HTR-8/SVneo (cell line): ENCODE data around the gene TP53BP2.

Experiments used
- DNase-seq: peaks from one replicate; pipeline ENCODE4 v3.0.0; 2011; ENCODE audit warnings: low spot score, mixed read lengths; ENCODE audit not compliant: insufficient read length
- FAIRE-seq: peaks from 2 replicates; lab custom pipeline; 2011; peaks lifted over from hg19 to GRCh38; lab: Jason Lieb, UNC

The TP53BP2 gene

DNA sequence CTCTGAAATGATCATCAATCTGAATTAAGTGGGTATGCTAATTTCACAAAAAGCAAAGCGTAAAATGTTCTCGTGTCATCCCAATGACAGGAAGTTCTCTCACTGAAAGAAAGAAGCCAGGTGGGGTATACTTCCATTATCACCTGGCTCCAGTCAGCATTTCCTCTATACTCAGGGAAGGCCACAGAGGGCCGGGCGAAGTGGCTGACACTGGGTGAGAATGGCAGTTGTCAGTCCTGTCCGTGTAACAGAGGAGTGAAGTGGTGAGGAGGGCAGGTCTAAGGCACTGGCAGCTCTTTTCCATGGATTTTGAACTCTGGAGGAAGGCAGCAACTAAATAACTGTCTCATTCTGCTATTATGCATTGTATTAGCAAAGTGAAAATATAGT is 73.0 kb downstream of the TP53BP2 start:
- DNase-seq (no peak), FAIRE-seq (no peak)

GRCh38 chr1:223771814-223772770 is 73.7 kb downstream of the TP53BP2 start:
- no peak for FAIRE-seq
- DNase-seq = peak; percentile 77

DNA sequence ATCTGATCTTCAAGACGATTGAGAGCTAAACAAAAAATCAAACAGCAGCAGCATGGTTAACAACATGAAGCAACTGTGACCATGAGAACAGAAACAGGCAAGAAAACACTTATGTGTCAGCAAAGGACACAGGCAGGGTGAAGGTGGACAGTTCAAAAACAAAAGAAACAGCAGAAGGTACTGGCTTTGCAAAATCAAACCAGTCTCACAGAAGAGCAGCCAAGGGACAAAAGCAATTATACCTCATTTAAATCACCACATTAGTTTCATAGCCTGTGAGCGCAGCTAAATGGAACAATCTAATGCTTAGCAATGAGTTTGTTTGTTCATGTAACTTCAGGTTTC is 74.3 kb downstream of the TP53BP2 start:
- DNase-seq (no peak), FAIRE-seq (no peak)

GRCh38 chr1:223770621-223771315 is 75.0 kb downstream of the TP53BP2 start:
- DNase-seq (no peak), FAIRE-seq (no peak)

DNA sequence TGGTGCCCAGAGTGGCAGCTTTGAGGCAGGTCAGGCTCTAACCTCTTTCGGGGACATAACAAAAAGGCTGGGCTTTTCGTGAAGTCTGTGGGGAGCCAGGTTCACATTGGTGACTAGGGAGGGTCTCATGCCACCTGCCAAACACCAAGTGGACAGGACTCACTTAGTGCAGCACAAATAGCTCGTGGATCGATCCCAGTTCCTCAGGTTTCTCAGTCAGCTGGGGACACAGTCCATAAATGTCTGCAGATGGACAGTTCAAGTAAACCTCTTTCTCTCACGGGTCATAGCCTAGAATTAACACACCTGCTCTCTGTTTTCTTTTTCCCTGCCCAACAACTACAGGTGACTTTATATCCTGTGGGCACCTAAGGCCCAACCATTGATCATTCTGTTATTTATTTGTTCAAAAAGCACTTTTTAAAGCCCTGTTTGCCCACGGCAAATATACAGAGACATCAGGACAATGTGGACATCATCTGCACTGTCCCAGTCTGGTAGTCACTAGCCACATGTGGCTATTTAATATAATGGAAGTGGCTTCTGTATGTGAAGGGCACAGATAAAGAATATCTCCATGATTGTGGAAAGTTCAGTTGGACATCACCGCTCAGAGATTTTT is 79.9 kb downstream of the TP53BP2 start:
- DNase-seq (no peak), FAIRE-seq (no peak)

- DNase-seq = no peak
- no peak for FAIRE-seq
These were observed 80.6 kb downstream of the TP53BP2 start for GRCh38 chr1:223765036-223765718.

DNA sequence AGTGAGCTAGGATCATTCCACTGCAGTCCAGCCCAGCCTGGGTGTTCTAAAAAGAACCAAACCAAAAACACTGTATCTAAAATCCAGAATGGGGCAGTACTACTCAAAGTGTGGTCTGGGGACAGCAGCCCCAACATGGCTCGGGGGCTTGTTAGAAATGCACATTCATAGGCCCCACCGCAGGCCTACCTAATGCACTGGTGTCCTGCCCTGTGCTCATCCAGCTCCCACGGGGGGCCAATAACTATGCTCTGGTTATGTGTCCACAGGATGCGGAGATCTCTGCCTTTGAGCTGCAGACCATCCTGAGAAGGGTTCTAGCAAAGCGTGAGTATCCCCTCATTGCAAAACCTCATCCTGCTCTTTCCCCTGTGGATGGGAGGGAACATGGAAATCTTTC is 81.9 kb downstream of the TP53BP2 start:
- no peak for DNase-seq
- FAIRE-seq = no peak

- DNase-seq (no peak), FAIRE-seq (no peak)
These were observed 82.5 kb downstream of the TP53BP2 start for GRCh38 chr1:223763251-223763650.

DNA sequence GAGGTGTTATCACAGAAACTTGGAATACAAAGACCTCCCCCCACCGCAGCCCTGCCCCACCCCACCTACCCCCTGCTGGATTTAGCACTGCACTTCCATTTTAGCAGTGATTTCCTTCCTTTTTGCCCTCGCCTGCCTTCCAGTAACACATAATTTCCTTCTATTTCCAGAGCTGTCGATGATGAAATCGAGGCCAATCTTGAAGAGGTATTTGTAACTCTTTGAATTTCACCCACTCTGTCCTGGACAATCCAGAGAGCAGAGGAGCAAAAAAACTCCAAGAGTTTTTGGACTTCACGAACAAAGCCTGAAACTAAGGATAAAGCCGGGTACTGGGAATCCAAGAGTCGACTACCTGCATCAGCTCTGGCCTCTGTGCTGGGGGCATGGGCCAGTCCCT is 84.3 kb downstream of the TP53BP2 start:
- DNase-seq (no peak), FAIRE-seq (no peak)

- no peak for DNase-seq
- no peak for FAIRE-seq
These were observed 84.9 kb downstream of the TP53BP2 start for GRCh38 chr1:223760833-223761232.

DNA sequence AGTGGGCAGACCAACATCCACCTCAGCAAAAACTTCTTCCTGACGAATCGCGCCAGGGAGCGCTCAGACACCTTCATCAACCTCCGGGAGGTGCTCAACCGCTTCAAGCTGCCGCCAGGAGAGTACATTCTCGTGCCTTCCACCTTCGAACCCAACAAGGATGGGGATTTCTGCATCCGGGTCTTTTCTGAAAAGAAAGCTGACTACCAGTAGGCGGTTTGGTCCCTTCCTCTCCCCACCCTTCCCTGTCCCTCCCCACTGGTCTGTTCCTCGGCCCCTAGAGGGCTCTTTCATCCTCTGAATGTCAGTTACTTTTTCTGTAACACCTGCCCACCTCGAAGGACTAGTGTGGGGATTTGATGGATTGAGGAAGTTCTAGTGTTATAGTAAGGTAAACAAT is 86.5 kb downstream of the TP53BP2 start:
- FAIRE-seq (no peak), DNase-seq (no peak)

DNA sequence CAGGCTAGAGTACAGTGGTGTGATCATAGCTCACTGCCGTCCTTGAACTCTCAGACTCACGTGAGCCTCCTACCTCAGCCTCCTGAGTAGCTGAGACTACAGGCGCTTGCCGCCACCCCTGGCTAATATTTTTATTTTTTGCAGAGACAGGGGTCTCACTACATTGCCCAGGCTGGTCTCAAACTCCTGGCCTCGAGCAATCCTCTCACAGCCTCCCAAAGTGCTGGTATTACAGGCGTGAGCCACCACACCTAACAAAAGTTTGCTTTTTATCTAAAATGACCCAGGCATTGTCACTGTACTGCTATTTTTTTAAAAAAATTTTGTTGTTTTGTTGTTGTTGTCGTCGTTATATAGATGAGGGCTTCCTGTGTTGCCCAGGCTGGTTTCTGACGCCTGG is 87.0 kb downstream of the TP53BP2 start:
- FAIRE-seq (no peak), DNase-seq (no peak)

DNA sequence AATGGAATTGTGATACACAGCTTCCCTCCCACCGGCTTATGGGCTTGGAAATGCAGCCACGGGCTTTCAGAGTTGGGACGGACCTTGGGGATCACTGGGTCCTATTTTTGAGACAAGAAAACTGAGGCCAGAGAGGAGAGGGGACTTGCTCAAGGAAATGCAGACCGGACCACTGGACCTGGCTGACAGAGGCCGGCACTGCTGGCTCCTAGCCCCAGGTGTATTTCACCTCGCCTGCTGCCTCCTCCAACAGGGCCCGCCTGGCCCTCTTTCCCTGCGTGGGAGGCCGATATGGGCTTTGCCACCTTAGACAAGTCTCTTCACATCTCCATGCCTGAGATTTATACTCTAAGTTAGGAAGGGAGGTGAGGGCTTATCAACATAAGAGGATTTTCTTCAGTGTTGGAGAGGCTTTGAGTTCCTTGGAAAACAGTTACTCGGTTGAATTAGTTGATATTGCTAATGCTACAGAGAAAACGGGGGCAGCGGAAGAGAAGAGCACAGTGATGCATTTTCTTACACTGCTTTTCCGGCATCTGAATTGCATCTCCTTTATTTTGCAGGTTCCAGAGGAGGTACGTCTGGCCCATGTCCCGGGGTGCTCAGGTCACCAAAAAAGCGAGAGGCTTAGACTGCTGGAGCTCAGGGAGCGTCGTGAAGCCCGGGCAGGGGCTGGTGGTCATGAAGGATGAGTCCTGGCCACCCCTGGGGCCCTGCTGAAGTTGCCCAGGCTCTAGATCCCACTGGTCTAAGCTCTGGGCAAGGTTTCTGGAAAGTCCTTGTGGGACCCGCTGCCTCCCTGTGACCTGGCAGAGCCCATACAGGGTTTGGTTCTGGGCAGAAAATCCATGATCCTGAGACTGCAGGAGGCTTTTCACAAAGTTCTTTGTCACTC is 88.7 kb downstream of the TP53BP2 start:
- FAIRE-seq = no peak
- DNase-seq = no peak

DNA sequence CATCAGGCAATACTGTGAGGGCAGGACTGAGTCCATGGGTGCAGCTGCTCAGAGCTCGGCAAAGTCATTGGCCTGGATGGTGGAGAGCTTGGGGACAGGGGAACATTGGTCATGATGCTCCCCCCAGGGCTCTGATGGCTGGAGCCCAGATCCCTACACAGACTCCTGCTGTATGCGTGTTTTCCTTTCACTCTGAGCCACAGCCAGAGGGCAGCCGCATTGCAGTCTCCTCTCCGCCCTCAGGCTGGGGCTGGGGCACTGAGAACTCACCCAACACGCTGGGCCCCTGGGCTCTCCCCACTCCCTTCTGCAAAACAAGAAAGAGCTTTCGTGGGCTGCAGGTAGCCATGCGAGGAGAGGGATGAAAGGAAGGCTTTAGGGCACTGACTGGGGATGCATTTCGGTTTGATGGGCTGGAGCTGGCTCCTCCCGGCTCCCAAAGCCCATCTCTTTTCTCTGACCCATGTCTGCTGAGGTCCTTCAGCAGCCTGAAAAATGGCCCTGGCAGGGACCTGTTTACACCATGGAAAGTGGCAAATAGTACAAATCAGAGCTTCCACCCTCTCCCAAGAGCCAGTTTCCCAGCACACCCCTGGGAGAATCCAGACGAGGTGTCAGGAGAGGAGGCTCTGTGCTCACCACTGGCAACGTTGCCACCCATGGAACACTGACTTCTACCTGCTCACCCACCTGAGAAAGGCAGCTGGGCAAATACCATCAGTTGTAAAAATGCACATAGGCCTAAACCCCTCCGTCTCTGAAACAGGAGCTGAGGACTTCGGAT is 89.6 kb downstream of the TP53BP2 start:
- DNase-seq = no peak
- no peak for FAIRE-seq

- DNase-seq (no peak), FAIRE-seq (no peak)
These were observed 90.3 kb downstream of the TP53BP2 start for GRCh38 chr1:223755432-223755792.

- no peak for FAIRE-seq
- no peak for DNase-seq
These were observed 90.9 kb downstream of the TP53BP2 start for GRCh38 chr1:223754681-223755431.

DNA sequence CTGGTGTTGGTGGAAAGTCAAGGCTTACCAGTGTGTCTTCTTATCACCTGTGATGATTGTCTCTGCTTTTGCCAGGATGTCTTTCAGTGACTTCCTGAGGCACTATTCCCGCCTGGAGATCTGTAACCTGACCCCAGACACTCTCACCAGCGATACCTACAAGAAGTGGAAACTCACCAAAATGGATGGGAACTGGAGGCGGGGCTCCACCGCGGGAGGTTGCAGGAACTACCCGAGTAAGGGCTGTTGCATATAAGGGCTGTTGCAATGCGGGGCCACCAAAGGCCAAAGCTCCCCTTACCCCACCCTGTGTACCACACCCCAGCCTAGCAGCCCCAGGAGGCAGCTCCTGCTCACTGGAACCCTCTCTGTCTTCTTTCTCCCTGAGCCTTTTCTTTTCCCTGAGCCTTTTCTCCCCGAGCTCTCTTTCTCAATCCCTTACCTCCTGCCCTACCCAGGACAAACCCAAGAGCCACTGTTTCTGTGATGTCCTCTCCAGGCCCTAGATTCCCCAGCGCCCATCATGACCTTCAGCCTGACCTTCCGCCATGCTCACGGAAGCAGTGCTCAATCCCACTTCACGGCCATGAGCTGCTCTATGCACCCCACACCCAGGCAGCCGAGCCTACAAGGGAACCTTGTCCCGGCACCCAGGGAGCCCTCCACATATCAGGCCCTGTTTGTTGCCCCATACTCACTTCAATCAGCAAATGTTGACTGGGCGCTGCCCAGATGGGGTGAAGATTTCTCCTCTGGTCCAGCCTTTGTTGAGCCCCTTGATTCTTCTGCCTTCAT is 92.8 kb downstream of the TP53BP2 start:
- DNase-seq = no peak
- FAIRE-seq = no peak
